HG03108 (cell line): ENCODE measurements around the gene KCNT2.
"Not testable (repeated sequence)": the region's sequence is repeated elsewhere in the genome, so short reads cannot be mapped to it uniquely, and the experiment has no call there.

Source experiments
- ATAC-seq: cut with Tn5 transposase; IDR thresholded peaks from one replicate; pipeline ENCODE4 v1.9.1; 2021; ENCODE audit warnings: moderate library complexity; ENCODE audit not compliant: unreplicated experiment

The KCNT2 gene

GRCh38 chr1:196608390-196609369 lies at the start of gene KCNT2:
KCNT2 (minus strand) TSS chr1:196608440; CDS start chr1:196608309, 131 bp downstream.
- ATAC-seq = no peak

DNA sequence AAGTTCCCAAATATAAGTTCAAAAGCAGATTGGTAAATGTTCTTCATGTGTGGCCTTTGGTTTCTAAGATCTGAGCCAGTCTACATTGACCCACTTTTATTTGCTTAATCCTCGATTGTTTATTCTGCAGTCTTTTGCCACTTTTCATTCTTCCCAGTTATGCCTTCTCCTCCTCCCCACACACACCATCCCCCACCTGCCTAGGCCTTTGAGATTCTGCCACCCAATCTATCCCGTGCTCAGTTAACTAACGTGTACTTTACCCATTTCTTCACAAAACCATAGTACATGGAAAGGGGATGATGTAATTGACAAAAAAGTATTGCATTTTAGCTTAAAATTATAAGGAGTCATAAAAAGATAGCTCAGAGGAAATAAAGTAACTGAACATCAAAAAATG lies 47.3 kb upstream of the KCNT2 start:
- no peak for ATAC-seq

GRCh38 chr1:196655071-196655470 lies 46.8 kb upstream of the KCNT2 start:
- no peak for ATAC-seq

GRCh38 chr1:196654271-196654670 lies 46.0 kb upstream of the KCNT2 start:
- ATAC-seq = no peak

DNA sequence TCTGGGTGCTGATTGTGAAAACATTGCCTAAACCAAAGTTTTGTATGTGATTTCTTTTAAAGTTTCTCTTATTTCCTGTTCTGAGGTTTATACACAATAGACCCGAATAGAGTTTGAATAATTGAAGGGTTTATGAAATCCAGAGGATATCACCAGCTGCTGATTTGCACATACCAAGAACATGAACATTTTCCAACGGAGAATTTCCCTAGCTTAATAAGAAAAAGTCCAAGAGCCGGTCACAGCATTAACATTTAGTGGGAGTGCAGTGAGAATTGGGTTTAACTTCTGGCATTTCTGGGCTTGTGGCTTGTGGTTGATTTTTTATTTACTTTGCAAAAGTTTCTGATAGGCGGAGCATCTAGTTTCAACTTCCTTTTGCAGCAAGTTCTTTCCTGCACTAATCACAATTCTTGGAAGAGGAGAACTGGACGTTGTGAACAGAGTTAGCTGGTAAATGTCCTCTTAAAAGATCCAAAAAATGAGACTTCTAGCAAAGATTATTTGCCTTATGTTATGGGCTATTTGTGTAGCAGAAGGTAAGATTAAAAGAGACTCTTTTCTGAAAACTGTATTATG lies 43.5 kb upstream of the KCNT2 start, which contains the start of gene CFH:
Gene CFH (plus strand): TSS at position 407 of the 579 bp plus-strand sequence. CDS start 75 bp downstream, at position 482.
- no peak for ATAC-seq

- ATAC-seq = no peak
Measured at GRCh38 chr1:196651079-196651478, 42.8 kb upstream of the KCNT2 start.

- ATAC-seq = no peak
Measured at GRCh38 chr1:196650403-196650802, 42.2 kb upstream of the KCNT2 start.

GRCh38 chr1:196649990-196650389 lies 41.8 kb upstream of the KCNT2 start:
- ATAC-seq = no peak

DNA sequence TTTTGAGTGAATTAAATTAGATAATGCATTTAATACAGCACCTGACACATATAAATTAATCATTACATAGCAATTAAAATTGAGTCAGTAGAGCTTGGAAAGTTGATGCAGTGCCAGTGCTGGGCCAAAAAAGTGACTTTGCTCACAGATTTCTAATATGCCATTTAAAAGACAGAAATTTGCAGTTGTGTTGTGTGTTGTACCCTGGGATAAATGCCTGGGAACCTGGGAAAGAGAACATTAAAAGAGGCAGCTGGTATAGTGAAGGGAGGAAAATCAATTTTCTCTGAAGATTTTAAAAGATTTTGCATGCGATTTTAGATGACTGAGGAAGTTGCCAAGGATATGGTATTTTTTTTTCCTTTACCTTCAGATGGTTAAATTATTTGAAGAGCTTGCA lies 32.7 kb upstream of the KCNT2 start:
- ATAC-seq = no peak

DNA sequence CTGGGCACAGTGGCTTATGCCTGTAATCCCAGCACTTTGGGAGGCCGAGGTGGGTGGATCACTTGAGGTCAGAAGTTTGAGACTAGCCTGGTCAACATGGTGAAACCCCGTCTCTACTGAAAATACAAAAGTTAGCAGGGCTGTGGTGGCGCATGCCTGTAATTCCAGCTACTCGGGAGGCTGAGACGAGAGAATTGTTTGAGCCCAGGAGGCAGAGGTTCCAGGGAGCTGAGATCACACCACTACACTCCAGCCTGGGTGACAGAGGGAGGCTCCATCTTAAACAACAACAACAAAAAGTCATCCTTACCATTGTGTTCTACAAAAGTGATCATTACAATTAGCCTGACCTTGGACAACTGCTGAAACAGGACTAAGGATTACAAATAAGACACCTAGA lies 31.1 kb upstream of the KCNT2 start:
- not testable (repeated sequence) for ATAC-seq

- no peak for ATAC-seq
Measured at GRCh38 chr1:196638466-196638865, 30.2 kb upstream of the KCNT2 start.

DNA sequence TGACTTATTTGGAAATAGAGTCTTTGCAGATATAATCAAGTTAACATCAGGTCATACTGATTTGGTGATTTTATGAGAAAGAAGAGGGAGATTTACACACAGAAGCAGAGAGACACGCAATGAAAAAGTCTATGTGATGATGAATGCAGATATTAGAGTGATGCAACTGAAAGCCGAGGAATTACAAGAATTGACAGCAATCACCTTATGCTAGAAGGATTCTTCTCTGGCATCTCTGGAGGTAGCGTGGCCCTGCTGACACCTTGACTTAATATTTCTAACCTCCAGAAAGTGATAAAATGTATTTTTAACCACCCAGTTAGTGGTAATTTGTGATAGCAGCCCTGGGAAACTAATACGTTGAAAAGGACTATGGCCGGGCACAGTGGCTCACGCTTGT lies 29.4 kb upstream of the KCNT2 start:
- no peak for ATAC-seq

- no peak for ATAC-seq
Measured at GRCh38 chr1:196628838-196629237, 20.6 kb upstream of the KCNT2 start.

DNA sequence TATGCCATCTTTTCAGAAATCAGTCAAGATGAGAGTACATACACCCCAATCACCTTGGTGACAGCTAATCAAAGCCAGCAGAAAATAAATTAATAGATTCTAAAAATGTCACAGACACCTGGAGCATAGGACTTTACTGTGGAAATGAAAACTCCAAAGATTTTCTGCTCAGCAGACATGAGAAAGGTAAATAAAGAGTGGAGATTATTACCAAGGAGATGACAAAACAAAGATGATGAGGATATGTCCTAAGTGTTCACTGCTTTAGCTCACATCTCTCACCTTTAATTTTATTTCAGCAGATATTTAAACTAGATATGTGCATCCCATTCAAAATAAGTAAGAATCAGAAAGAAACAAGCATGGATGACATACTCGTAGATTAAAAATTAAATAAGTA lies 14.8 kb upstream of the KCNT2 start:
- no peak for ATAC-seq

DNA sequence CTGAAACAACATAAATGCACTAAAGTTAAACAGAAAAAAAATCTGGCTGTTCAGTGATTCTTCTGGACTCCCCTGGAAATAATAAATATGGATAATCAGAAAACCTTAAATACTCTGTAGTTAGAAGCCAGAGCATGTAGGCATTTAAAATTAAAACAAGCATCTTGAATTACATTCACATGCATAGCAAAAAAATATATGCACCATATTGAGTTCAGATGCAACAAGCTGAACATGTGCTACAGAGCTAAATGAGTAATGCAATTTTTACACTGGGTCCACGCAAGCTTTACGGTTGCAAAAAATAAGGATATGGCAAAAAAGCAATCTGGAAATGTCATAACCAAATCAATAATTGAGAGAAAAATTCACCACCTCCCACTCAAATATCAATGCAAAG lies 11.5 kb upstream of the KCNT2 start:
- ATAC-seq = no peak

DNA sequence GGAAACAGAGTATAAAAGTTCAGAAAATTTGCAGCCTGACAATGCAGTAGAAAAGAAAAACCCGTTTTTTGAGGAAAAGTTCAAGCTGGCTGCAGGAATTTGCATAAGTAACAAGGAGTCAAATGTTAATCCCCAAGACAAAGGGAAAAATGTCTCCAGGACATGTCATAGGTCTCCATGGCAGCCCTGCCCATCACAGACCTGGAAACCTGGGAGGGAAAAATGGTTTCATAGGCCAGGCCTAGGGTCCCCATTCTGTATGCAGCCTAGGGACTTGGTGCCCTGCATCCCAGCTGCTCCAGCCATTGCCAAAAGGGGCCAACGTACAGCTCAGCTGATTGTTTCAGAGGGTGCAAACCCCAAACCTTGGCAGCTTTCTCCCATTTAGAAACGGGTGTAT lies 3.6 kb upstream of the KCNT2 start:
- no peak for ATAC-seq

GRCh38 chr1:196609370-196609737 lies 1.1 kb upstream of the KCNT2 start:
- ATAC-seq = no peak

DNA sequence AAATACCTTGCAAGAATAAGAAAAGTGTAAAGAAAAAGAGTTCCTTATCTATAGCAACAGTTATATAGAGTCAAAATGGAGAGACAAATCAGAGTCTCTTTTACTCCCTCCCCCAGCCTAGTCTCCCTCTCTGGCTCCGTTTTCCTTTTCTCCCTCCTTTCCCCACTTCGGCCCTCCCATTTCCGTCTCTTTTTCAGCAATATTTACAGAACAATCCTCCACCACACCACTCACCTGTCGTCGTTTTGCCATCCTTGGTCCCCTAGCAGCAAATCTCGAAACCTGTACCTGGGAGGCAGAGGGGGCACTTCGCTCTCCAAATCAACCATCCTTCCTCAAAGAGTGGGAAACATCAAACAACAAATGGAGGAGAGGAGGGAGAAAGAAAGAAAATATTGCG lies 259 bp downstream of the KCNT2 start:
- ATAC-seq = no peak

DNA sequence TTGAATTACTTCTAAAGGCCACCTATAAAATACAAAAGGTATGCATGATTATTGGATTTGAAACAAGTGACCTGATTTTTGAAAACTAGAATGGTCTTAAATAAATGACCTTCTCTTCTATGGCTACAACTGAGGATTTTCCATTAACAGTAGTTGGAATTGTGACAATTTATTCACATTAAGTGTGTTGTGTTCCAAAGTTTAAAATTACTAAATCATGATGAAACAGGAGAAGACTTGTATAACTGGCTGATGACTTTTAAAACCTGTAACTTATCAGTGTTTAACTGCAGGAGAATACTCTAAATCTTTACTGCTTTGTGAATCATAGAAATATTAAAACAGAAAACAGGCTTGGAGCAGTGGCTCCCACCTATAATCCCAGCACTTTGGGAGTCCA lies 4.6 kb downstream of the KCNT2 start:
- ATAC-seq = no peak

DNA sequence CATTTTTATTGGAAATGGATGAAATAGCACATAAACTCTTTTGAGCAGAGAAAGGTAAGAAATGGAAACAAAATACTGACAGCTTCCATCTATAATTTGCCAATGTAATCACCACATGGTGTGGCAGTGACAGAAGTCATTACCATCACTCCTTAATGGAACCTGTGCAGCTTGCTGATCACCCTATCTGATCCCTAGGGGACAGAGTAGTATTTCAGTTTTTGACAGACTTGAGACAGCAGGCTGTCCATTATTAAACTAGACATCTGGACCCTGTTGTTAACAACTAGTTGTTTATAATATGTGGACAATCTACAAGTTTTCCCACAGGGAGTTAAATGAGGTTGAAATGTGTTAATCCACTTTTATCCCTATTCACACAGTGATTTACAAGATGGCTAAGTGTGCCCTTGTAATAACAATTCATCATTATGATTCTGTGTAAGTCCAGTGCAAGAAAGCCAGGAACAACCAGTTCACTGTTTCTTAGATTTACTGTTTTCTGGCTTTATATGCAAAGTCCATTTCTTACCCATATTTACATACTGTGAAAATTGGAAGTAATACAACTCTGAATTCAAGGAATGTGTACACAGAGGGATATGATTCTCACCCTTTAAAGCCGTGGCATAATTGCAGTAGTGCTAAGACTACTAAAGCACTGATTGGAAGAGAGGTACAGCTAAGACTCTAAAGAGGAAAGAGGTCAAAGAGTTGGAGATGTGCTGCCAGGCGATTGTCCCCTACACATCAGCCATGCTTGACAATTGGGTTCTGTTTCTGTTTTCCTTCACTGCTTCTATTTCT lies 9.1 kb downstream of the KCNT2 start:
- ATAC-seq = no peak

DNA sequence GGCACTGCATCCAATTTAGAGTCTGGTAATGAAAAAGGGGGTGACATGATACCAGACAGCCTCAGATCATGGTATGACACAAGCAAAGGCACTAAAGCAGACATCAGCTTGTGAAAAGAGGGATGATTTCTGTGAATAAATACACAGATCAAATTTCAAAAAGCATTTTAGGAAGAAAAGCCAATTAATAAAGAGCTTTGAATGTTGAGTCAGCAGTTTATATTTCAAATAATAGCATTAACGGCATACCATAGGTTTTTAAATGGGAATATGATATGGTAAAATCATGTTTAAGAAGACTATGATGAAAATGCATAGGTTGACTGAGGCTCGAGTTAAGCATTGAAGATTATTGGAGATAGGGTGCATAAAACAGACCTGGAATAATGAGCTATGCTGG lies 13.5 kb downstream of the KCNT2 start:
- no peak for ATAC-seq
